HepG2 (cell line): ENCODE measurements around the gene EXOC6B. TPM values are rescaled to one million over a fixed set of nuclear protein-coding genes. Genes with fewer than 3 reads are reported as not detected.

Source experiments
- GATAD2A ChIP-seq: IDR thresholded peaks from 2 replicates; pipeline ENCODE4 v1.6.1; 2016
- HCFC1 ChIP-seq: fragments of 150-350 bp; IDR thresholded peaks from 2 replicates; pipeline ENCODE4 v1.6.1; 2014; ENCODE audit warnings: low read depth, low read length
- HHEX ChIP-seq: IDR thresholded peaks from 2 replicates; pipeline ENCODE4 v1.6.1; 2016; ENCODE audit warnings: control low read depth
- JARID2 ChIP-seq: sonication (generic); formaldehyde crosslinking; IDR thresholded peaks from 2 replicates; pipeline ENCODE4 v1.8.1; 2023; ENCODE audit warnings: missing genetic modification reagents, inconsistent platforms; ENCODE audit not compliant: insufficient replicate concordance
- KAT2B ChIP-seq: fragments of 150-350 bp; IDR thresholded peaks from 2 replicates; pipeline ENCODE4 v1.6.1; 2014; ENCODE audit warnings: low read depth, low read length, borderline replicate concordance
- KLF15 ChIP-seq: sonication (generic); formaldehyde crosslinking; IDR thresholded peaks from 2 replicates; pipeline ENCODE4 v1.8.1; 2023; ENCODE audit warnings: borderline replicate concordance, mild to moderate bottlenecking, inconsistent platforms, missing genetic modification reagents, mixed read lengths
- MAFF ChIP-seq: IDR thresholded peaks from 2 replicates; pipeline ENCODE4 v1.6.1; 2011; ENCODE audit warnings: low read depth, low read length, improper control_type of control experiment
- RARG ChIP-seq: sonication (generic); formaldehyde crosslinking; IDR thresholded peaks from 2 replicates; pipeline ENCODE4 v1.4.0; 2020; ENCODE audit warnings: low read depth, mild to moderate bottlenecking, missing genetic modification reagents
- ZFP82 ChIP-seq: sonication (generic); formaldehyde crosslinking; IDR thresholded peaks from 2 replicates; pipeline ENCODE4 v1.5.1; 2020; ENCODE audit warnings: mild to moderate bottlenecking, missing genetic modification reagents, borderline replicate concordance
- ZFP90 ChIP-seq: sonication (generic); formaldehyde crosslinking; IDR thresholded peaks from 2 replicates; pipeline ENCODE4 v1.8.0; 2022; ENCODE audit warnings: missing genetic modification reagents, mild to moderate bottlenecking, inconsistent platforms, borderline replicate concordance
- ZNF282 ChIP-seq: fragments of 450-650 bp; IDR thresholded peaks from 2 replicates; pipeline ENCODE4 v1.6.1; 2018; ENCODE audit not compliant: partially characterized antibody
- ZNF33A ChIP-seq: sonication (generic); formaldehyde crosslinking; IDR thresholded peaks from 2 replicates; pipeline ENCODE4 v1.5.1; 2020; ENCODE audit warnings: missing genetic modification reagents, mild to moderate bottlenecking, moderate library complexity, borderline replicate concordance
- ZNF607 ChIP-seq: sonication (generic); formaldehyde crosslinking; IDR thresholded peaks from 2 replicates; pipeline ENCODE4 v1.5.1; 2020; ENCODE audit warnings: missing genetic modification reagents, mild to moderate bottlenecking, borderline replicate concordance
- polyA plus RNA-seq, 8 experiments: library from polyadenylated mRNA; depleted of rRNA in 3 of 8; stranded (reverse) in 7 of 8; unstranded in 1 of 8; fragments of >200 nt; fragmentation: Illumina TruSeq in 4 of 8; extraction: Trizol in 4 of 8; gene quantifications; 2 replicates each; pipeline versions ENCODE4 v1.2.1 to v1.2.3, GENCODE V29; 2011 to 2016; ENCODE audit warnings: low read depth in 4 of 8, missing spikeins in 1 of 8, mixed read lengths in 1 of 8; ENCODE audit not compliant: insufficient read depth in 1 of 8
- total RNA-seq, 5 experiments: library from RNA; depleted of rRNA; stranded (reverse); fragments of >200 nt; fragmentation: Illumina TruSeq; extraction: Trizol; gene quantifications; 2 replicates each; pipeline ENCODE4 v1.2.3, GENCODE V29; 2016; ENCODE audit warnings: low read depth in 1 of 5
- TF ChIP-seq, protein P1 (sequence below): sonication (generic); formaldehyde crosslinking; IDR thresholded peaks from 2 replicates; pipeline ENCODE4 v1.8.0; 2022; ENCODE audit warnings: mild to moderate bottlenecking, missing genetic modification reagents
- TF ChIP-seq, protein P2 (sequence below): sonication (generic); formaldehyde crosslinking; IDR thresholded peaks from 2 replicates; pipeline ENCODE4 v1.5.0; 2020; ENCODE audit warnings: missing genetic modification reagents
- TF ChIP-seq, protein P3 (sequence below): sonication (generic); formaldehyde crosslinking; conservative IDR thresholded peaks from 2 replicates; pipeline ENCODE4 v1.8.0; 2022; ENCODE audit warnings: missing genetic modification reagents
- TF ChIP-seq, protein P4 (sequence below): sonication (generic); formaldehyde crosslinking; IDR thresholded peaks from 2 replicates; pipeline ENCODE4 v1.4.0; 2020; ENCODE audit warnings: low read depth, mild to moderate bottlenecking, missing genetic modification reagents
- TF ChIP-seq, protein P5 (sequence below): sonication (generic); formaldehyde crosslinking; IDR thresholded peaks from 2 replicates; pipeline ENCODE4 v1.9.0; 2021; ENCODE audit warnings: missing genetic modification reagents, borderline replicate concordance
- TF ChIP-seq, protein P6 (sequence below): sonication (generic); formaldehyde crosslinking; IDR thresholded peaks from 2 replicates; pipeline ENCODE4 v1.4.0; 2020; ENCODE audit warnings: missing genetic modification reagents

The EXOC6B gene
- total and polyA plus RNA-seq, 2 of the 13 experiments (the other 11 are each of a cell fraction or from before 2014, with no cell fraction given) = 9.1 to 15.9 TPM

DNA sequence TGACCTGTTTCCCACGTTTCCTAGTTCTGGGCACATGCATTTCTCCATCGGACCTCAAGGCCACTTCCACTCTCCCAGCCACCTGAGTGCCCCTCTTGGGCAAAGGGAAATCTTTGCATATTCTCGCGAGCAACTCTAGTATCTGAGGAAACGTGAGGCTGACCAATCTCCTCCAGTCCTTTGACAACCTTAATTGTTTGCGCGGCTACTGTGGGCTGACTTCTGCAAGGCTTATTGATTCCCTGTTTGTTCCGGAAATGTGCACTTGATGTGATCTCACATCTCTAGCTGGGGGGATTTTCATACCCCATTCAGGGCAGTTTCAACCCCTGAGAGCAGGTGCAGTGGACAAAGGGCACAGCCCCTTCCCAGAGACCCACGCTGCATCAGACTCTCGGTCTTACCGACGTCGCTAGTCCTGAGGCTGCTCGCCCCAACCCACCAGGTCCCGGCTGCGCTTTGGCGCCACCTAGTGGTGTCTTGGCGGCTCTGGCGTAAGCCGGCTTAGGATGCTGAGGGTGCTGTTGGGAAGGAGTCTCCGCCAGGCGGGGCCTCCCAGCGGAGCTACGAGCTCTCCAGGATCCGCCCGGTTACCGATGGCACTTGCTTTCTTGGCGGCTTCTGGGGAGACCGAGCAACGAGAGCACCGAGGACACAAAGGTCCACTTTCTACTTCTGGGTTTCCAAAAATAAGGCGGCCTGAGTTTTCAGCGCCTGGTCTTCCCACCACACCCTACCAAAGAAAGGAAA lies 36.6 kb upstream of the EXOC6B start (continued):
- TF ChIP-seq RARG (no peak), ZFP82 (CRISPR knock-in tag) (no peak), ZFP90 (no peak), MAFF (no peak), ZNF33A (CRISPR knock-in tag) (no peak), JARID2 (CRISPR knock-in tag) (no peak), GATAD2A (CRISPR knock-in tag) (peak; percentile 68), HHEX (CRISPR knock-in tag) (0 out of 2 replicates have a peak, but pooled peaks have one; percentile 16), HCFC1 (no peak), ZNF282 (no peak), KAT2B (no peak), KLF15 (CRISPR knock-in tag) (no peak), ZNF607 (CRISPR knock-in tag) (peak; percentile 63; the same call in 1 of the 2 replicates)
- TF ChIP-seq, protein P1, sequence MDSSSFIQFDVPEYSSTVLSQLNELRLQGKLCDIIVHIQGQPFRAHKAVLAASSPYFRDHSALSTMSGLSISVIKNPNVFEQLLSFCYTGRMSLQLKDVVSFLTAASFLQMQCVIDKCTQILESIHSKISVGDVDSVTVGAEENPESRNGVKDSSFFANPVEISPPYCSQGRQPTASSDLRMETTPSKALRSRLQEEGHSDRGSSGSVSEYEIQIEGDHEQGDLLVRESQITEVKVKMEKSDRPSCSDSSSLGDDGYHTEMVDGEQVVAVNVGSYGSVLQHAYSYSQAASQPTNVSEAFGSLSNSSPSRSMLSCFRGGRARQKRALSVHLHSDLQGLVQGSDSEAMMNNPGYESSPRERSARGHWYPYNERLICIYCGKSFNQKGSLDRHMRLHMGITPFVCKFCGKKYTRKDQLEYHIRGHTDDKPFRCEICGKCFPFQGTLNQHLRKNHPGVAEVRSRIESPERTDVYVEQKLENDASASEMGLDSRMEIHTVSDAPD (CRISPR knock-in tag) = no peak
- TF ChIP-seq, protein P2, sequence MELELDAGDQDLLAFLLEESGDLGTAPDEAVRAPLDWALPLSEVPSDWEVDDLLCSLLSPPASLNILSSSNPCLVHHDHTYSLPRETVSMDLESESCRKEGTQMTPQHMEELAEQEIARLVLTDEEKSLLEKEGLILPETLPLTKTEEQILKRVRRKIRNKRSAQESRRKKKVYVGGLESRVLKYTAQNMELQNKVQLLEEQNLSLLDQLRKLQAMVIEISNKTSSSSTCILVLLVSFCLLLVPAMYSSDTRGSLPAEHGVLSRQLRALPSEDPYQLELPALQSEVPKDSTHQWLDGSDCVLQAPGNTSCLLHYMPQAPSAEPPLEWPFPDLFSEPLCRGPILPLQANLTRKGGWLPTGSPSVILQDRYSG = no peak
- TF ChIP-seq, protein P3, sequence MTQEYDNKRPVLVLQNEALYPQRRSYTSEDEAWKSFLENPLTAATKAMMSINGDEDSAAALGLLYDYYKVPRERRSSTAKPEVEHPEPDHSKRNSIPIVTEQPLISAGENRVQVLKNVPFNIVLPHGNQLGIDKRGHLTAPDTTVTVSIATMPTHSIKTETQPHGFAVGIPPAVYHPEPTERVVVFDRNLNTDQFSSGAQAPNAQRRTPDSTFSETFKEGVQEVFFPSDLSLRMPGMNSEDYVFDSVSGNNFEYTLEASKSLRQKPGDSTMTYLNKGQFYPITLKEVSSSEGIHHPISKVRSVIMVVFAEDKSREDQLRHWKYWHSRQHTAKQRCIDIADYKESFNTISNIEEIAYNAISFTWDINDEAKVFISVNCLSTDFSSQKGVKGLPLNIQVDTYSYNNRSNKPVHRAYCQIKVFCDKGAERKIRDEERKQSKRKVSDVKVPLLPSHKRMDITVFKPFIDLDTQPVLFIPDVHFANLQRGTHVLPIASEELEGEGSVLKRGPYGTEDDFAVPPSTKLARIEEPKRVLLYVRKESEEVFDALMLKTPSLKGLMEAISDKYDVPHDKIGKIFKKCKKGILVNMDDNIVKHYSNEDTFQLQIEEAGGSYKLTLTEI (CRISPR knock-in tag) = no peak
- TF ChIP-seq, protein P4, sequence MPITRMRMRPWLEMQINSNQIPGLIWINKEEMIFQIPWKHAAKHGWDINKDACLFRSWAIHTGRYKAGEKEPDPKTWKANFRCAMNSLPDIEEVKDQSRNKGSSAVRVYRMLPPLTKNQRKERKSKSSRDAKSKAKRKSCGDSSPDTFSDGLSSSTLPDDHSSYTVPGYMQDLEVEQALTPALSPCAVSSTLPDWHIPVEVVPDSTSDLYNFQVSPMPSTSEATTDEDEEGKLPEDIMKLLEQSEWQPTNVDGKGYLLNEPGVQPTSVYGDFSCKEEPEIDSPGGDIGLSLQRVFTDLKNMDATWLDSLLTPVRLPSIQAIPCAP (CRISPR knock-in tag) = no peak
- TF ChIP-seq, protein P5, sequence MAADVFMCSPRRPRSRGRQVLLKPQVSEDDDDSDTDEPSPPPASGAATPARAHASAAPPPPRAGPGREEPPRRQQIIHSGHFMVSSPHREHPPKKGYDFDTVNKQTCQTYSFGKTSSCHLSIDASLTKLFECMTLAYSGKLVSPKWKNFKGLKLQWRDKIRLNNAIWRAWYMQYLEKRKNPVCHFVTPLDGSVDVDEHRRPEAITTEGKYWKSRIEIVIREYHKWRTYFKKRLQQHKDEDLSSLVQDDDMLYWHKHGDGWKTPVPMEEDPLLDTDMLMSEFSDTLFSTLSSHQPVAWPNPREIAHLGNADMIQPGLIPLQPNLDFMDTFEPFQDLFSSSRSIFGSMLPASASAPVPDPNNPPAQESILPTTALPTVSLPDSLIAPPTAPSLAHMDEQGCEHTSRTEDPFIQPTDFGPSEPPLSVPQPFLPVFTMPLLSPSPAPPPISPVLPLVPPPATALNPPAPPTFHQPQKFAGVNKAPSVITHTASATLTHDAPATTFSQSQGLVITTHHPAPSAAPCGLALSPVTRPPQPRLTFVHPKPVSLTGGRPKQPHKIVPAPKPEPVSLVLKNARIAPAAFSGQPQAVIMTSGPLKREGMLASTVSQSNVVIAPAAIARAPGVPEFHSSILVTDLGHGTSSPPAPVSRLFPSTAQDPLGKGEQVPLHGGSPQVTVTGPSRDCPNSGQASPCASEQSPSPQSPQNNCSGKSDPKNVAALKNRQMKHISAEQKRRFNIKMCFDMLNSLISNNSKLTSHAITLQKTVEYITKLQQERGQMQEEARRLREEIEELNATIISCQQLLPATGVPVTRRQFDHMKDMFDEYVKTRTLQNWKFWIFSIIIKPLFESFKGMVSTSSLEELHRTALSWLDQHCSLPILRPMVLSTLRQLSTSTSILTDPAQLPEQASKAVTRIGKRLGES = no peak
- TF ChIP-seq, protein P6, sequence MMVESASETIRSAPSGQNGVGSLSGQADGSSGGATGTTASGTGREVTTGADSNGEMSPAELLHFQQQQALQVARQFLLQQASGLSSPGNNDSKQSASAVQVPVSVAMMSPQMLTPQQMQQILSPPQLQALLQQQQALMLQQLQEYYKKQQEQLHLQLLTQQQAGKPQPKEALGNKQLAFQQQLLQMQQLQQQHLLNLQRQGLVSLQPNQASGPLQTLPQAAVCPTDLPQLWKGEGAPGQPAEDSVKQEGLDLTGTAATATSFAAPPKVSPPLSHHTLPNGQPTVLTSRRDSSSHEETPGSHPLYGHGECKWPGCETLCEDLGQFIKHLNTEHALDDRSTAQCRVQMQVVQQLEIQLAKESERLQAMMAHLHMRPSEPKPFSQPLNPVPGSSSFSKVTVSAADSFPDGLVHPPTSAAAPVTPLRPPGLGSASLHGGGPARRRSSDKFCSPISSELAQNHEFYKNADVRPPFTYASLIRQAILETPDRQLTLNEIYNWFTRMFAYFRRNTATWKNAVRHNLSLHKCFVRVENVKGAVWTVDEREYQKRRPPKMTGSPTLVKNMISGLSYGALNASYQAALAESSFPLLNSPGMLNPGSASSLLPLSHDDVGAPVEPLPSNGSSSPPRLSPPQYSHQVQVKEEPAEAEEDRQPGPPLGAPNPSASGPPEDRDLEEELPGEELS = no peak
